SJSA1 (cell line): Measurements from ENCODE around the gene GGNBP2. TPM values are rescaled to one million over a fixed set of nuclear protein-coding genes. Genes with fewer than 3 reads are reported as not detected.
"Not testable (repeated sequence)": the region's sequence is repeated elsewhere in the genome, so short reads cannot be mapped to it uniquely, and the experiment has no call there.

Experiments
- DNase-seq, 2 experiments: peaks; one replicate each; pipeline ENCODE4 v3.0.0-alpha.2; 2015 to 2020; ENCODE audit warnings: low spot score in 2 of 2, low read depth in 1 of 2
- H3K27ac ChIP-seq: fragments of 250-450 bp; sonication (Bioruptor Pico); 2 replicates; pipeline ENCODE4 v1.5.1; 2020; ENCODE audit warnings: mild to moderate bottlenecking, moderate library complexity
- H3K27me3 ChIP-seq: fragments of 250-450 bp; sonication (Bioruptor Pico); replicated peaks from 2 replicates; pipeline ENCODE4 v1.5.1; 2020; ENCODE audit warnings: mild to moderate bottlenecking, moderate library complexity
- H3K36me3 ChIP-seq: fragments of 250-450 bp; sonication (Bioruptor Pico); 2 replicates; pipeline ENCODE4 v1.5.1; 2020; ENCODE audit warnings: mild to moderate bottlenecking
- H3K4me1 ChIP-seq: fragments of 250-450 bp; sonication (Bioruptor Pico); replicated peaks from 2 replicates; pipeline ENCODE4 v1.6.1; 2021; ENCODE audit warnings: mild to moderate bottlenecking
- H3K4me3 ChIP-seq: fragments of 250-450 bp; sonication (Bioruptor Pico); 2 replicates; pipeline ENCODE4 v1.5.1; 2020; ENCODE audit warnings: mild to moderate bottlenecking
- H3K9me3 ChIP-seq: fragments of 250-450 bp; sonication (Bioruptor Pico); replicated peaks from 2 replicates; pipeline ENCODE4 v1.5.1; 2020; ENCODE audit warnings: mild to moderate bottlenecking
- total RNA-seq: library from RNA; depleted of rRNA; stranded (reverse); fragments of >200 nt; shearing (Covaris generic); gene quantifications from 2 replicates; pipeline ENCODE4 v1.2.3, GENCODE V29; 2014

The GGNBP2 gene
- total RNA-seq, 1 experiment from 2014 or later = 54.0 TPM

DNA sequence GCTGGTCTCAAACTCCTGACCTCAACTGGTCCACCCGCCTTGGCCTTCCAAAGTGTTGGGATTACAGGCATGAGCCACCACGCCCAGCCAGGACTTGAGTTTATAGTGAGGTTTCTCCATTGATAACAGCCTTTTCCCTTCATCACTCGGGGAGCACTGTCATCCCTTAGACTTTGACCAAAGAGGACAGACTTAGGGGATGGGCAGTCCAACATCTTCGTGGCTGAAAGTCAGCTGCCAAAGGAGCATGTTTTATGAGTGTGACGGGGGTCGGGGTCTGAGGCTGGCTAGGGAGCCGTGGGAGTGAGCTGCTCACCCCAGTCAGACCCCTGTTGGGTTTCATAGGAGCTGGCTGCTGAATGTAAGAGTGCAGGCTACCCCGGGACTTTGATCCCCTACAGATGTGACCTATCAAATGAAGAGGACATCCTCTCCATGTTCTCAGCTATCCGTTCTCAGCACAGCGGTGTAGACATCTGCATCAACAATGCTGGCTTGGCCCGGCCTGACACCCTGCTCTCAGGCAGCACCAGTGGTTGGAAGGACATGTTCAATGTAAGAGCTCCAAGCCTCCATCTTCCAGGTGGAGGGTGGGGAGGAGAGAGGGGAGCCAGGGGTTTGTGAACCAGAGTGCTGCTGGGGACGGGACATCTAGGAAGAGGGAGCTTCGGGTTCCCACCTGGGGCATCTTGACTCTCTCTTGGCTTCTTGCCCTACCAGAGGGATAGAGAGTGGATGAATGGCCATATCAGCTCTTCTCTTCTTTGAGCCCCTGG lies 50.1 kb downstream of the GGNBP2 start:
- Histone ChIP-seq H3K4me1 (peaks cover 13% of the 10 kb centered on the region), H3K4me3 (no peak overlapping the region), H3K36me3 (peaks cover 23% of the 10 kb centered on the region), H3K27me3 (no peaks in the 10 kb centered on the region), H3K27ac (no peak overlapping the region), H3K9me3 (no peaks in the 10 kb centered on the region)
- DNase-seq = peak in 1 of 2 experiments; percentile 18

GRCh38 chr17:36597226-36597625 lies 52.5 kb downstream of the GGNBP2 start:
- Histone ChIP-seq H3K4me3 (no peak overlapping the region), H3K27ac (no peak overlapping the region), H3K36me3 (peaks cover 8% of the 10 kb centered on the region; the same call in 1 of the 2 replicates), H3K27me3 (no peaks in the 10 kb centered on the region), H3K9me3 (no peaks in the 10 kb centered on the region), H3K4me1 (peaks cover 17% of the 10 kb centered on the region)
- peak in 1 of 2 experiments; percentile 34 for DNase-seq

GRCh38 chr17:36597866-36598777 lies 53.4 kb downstream of the GGNBP2 start:
- Histone ChIP-seq H3K4me3 (no peak overlapping the region), H3K4me1 (peaks cover 15% of the 10 kb centered on the region), H3K36me3 (peaks cover 8% of the 10 kb centered on the region; the same call in 1 of the 2 replicates), H3K27me3 (no peaks in the 10 kb centered on the region), H3K27ac (no peak overlapping the region), H3K9me3 (no peaks in the 10 kb centered on the region)
- DNase-seq = no peak

GRCh38 chr17:36598951-36599401 lies 54.3 kb downstream of the GGNBP2 start:
- DNase-seq = no peak
- Histone ChIP-seq H3K4me1 (peaks cover 14% of the 10 kb centered on the region), H3K36me3 (peaks cover 12% of the 10 kb centered on the region; the same call in 1 of the 2 replicates), H3K9me3 (no peaks in the 10 kb centered on the region), H3K27ac (no peak overlapping the region), H3K27me3 (no peaks in the 10 kb centered on the region), H3K4me3 (no peak overlapping the region)

DNA sequence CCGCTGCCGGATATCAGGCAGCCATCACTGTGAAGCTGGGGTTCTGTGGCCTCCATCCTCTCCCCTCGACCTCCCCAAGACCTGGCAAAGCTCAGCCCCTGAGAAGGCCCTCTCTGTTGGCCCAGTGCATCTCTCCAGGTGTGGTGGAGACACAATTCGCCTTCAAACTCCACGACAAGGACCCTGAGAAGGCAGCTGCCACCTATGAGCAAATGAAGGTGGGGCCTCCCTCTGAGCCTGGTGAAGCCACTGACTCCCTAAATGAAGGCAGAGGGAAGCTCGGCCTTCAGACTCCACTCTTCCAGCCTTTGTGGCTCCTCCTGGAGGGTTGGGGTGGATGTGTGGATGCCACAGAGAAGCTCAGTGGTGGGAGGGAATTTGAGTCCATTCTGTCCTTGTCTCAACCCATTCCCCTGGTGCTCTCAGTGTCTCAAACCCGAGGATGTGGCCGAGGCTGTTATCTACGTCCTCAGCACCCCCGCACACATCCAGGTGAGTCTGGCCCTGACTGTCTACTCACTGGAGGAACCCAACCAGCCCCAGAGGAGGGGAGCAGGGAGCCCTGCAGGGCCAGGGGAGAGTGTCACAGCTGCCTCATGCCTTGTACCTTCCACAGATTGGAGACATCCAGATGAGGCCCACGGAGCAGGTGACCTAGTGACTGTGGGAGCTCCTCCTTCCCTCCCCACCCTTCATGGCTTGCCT lies 55.0 kb downstream of the GGNBP2 start:
- H3K4me3 ChIP-seq = no peak overlapping the region
- H3K27me3 ChIP-seq = no peaks in the 10 kb centered on the region
- H3K4me1 ChIP-seq = peaks cover 14% of the 10 kb centered on the region
- peaks cover 14% of the 10 kb centered on the region; the same call in 1 of the 2 replicates for H3K36me3 ChIP-seq
- H3K9me3 ChIP-seq = no peaks in the 10 kb centered on the region
- H3K27ac ChIP-seq = no peak overlapping the region
- DNase-seq = no peak

GRCh38 chr17:36600465-36600864 lies 55.7 kb downstream of the GGNBP2 start:
- Histone ChIP-seq H3K27ac (no peak overlapping the region), H3K4me3 (no peak overlapping the region), H3K27me3 (no peaks in the 10 kb centered on the region), H3K4me1 (peaks cover 14% of the 10 kb centered on the region), H3K36me3 (peaks cover 14% of the 10 kb centered on the region; the same call in 1 of the 2 replicates), H3K9me3 (no peaks in the 10 kb centered on the region)
- DNase-seq = no peak

- H3K4me3 ChIP-seq = peak overlapping the region; percentile 76
- H3K36me3 ChIP-seq = peaks cover 12% of the 10 kb centered on the region; the same call in 1 of the 2 replicates
- H3K27ac ChIP-seq = peak overlapping the region; percentile 78
- no peaks in the 10 kb centered on the region for H3K27me3 ChIP-seq
- no peak for DNase-seq
- peaks cover 14% of the 10 kb centered on the region for H3K4me1 ChIP-seq
- H3K9me3 ChIP-seq = no peaks in the 10 kb centered on the region
These were observed 56.2 kb downstream of the GGNBP2 start for GRCh38 chr17:36600936-36601302.

DNA sequence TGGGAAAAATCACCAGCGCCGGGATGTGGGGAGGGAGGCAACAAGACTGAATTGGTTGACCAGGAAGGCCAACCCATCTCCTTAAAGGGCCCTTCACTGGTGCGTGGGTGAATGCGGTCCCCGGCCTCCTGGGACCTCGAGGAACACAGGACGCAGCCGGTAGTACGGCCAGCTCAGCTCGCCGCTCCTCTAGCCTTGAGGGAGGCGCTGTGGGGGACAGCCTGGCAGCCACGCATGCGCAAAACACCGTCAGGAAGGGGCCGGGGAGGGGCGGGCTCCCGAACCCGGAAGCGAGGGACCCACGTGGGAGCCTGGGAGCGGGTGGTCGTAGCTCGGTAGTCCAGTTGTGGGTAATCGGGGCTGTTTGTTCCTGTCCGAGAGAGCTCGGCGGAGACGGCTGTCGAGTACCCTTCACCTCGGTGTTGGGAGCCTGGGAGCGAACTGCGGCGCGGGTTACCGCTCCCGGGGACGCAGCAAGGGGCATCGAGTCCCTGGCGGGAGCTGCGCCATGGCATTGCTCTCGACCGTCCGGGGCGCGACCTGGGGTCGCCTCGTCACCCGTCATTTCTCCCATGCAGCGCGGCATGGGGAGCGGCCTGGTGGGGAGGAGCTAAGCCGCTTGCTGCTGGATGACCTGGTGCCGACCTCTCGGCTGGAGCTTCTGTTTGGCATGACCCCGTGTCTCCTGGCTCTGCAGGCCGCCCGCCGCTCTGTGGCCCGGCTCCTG lies 56.7 kb downstream of the GGNBP2 start, which contains the start of gene MRM1:
Gene MRM1 (plus strand): TSS at position 281 of the 727 bp plus-strand sequence. CDS start 228 bp downstream, at position 509.
- peak within 1 kb of the TSS; percentile 76 for H3K4me3 ChIP-seq
- peak within 1 kb of the TSS; percentile 78 for H3K27ac ChIP-seq
- peak; percentile 95 to 96 for DNase-seq
- peaks cover 12% of the 10 kb centered on the region; the same call in 1 of the 2 replicates for H3K36me3 ChIP-seq
- peaks cover 14% of the 10 kb centered on the region for H3K4me1 ChIP-seq
- no peaks in the 10 kb centered on the region for H3K9me3 ChIP-seq
- no peaks in the 10 kb centered on the region for H3K27me3 ChIP-seq

- Histone ChIP-seq H3K27ac (peak overlapping the region; percentile 78), H3K4me1 (peaks cover 14% of the 10 kb centered on the region)
These were observed 57.5 kb downstream of the GGNBP2 start for GRCh38 chr17:36602030-36602748.

DNA sequence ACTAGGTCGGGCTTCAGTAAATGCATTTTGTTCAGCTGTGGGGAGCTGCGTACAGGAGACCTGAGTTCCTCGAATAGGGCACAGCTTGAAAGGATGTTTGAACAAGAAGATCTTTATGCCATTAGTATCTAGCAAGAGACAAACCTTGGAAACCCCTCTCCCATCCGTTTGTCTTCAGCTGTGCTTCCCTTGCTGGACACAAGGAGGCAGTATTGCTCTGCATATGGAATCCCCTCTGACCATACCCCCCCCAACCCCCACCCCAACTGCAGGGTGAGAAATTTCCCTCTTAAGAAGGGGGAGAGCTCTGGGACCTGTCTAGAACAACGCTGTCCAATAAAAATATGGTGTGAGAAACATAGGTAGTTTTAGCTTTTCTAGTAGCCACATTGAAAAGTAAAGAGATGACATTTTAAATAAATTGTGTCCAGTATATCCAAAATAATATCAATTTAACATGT lies 58.2 kb downstream of the GGNBP2 start:
- peak overlapping the region; percentile 76 for H3K4me3 ChIP-seq
- H3K9me3 ChIP-seq = no peaks in the 10 kb centered on the region
- peaks cover 12% of the 10 kb centered on the region; the same call in 1 of the 2 replicates for H3K36me3 ChIP-seq
- H3K27ac ChIP-seq = no peak overlapping the region
- DNase-seq = peak; percentile 60 to 74
- no peaks in the 10 kb centered on the region for H3K27me3 ChIP-seq
- H3K4me1 ChIP-seq = peaks cover 14% of the 10 kb centered on the region

More at GRCh38 chr17:36602030-36602748, 57.5 kb downstream of the GGNBP2 start:
- Histone ChIP-seq H3K9me3 (no peaks in the 10 kb centered on the region), H3K4me3 (peak overlapping the region; percentile 76), H3K36me3 (peaks cover 12% of the 10 kb centered on the region; the same call in 1 of the 2 replicates), H3K27me3 (no peaks in the 10 kb centered on the region)
- DNase-seq = peak in 1 of 2 experiments; percentile 35

GRCh38 chr17:36605028-36605427 lies 60.3 kb downstream of the GGNBP2 start:
- H3K27ac ChIP-seq, H3K4me3 ChIP-seq, DNase-seq, H3K27me3 ChIP-seq, H3K9me3 ChIP-seq: not testable (repeated sequence)
- peaks cover 16% of the 10 kb centered on the region; the same call in 1 of the 2 replicates for H3K36me3 ChIP-seq
- peaks cover 14% of the 10 kb centered on the region for H3K4me1 ChIP-seq

GRCh38 chr17:36608280-36608679 lies 63.6 kb downstream of the GGNBP2 start:
- H3K4me1 ChIP-seq = no peaks in the 10 kb centered on the region
- H3K9me3 ChIP-seq = no peaks in the 10 kb centered on the region
- DNase-seq = no peak
- no peaks in the 10 kb centered on the region for H3K27me3 ChIP-seq
- no peak overlapping the region for H3K4me3 ChIP-seq
- no peak overlapping the region for H3K27ac ChIP-seq
- peaks cover 10% of the 10 kb centered on the region; the same call in 1 of the 2 replicates for H3K36me3 ChIP-seq
